Stimulated activated CD8-positive, alpha-beta memory T cell treated with anti-CD3 and anti-CD28 coated beads, Interleukin-15, amount 100 ng/mL, for 4 hours (primary cell): ENCODE data around the gene MAML3.

Source experiments
- DNase-seq, 2 donors: peaks; one replicate each; pipeline ENCODE4 v3.0.0-alpha.2; 2020; ENCODE audit warnings: low read depth in 2 of 2

MAML3 gene

GRCh38 chr4:139813881-139814280 lies 340.1 kb downstream of the MAML3 start:
- no peak for DNase-seq

GRCh38 chr4:139810710-139811109 lies 343.3 kb downstream of the MAML3 start:
- DNase-seq, result no peak

GRCh38 chr4:139809757-139810140 lies 344.2 kb downstream of the MAML3 start:
- no peak for DNase-seq

- no peak for DNase-seq
These were observed 344.9 kb downstream of the MAML3 start for GRCh38 chr4:139808808-139809756.

- DNase-seq, result no peak
These were observed 345.6 kb downstream of the MAML3 start for GRCh38 chr4:139808381-139808807.

GRCh38 chr4:139807483-139807882 lies 346.5 kb downstream of the MAML3 start:
- DNase-seq, result no peak

GRCh38 chr4:139806929-139807328 lies 347.1 kb downstream of the MAML3 start:
- no peak for DNase-seq

- DNase-seq, result no peak
These were observed 351.1 kb downstream of the MAML3 start for GRCh38 chr4:139802931-139803330.

GRCh38 chr4:139802488-139802887 lies 351.5 kb downstream of the MAML3 start:
- no peak for DNase-seq

- no peak for DNase-seq
These were observed 352.1 kb downstream of the MAML3 start for GRCh38 chr4:139801895-139802294.

- no peak for DNase-seq
These were observed 353.9 kb downstream of the MAML3 start for GRCh38 chr4:139800082-139800481.

- DNase-seq, result no peak
These were observed 354.4 kb downstream of the MAML3 start for GRCh38 chr4:139799615-139800014.

- no peak for DNase-seq
These were observed 355.5 kb downstream of the MAML3 start for GRCh38 chr4:139798456-139798855.

- DNase-seq, result no peak
These were observed 356.7 kb downstream of the MAML3 start for GRCh38 chr4:139797287-139797686.

- no peak for DNase-seq
These were observed 358.3 kb downstream of the MAML3 start for GRCh38 chr4:139795527-139796314.

- no peak for DNase-seq
These were observed 359.6 kb downstream of the MAML3 start for GRCh38 chr4:139794158-139794954.

GRCh38 chr4:139791681-139792080 lies 362.3 kb downstream of the MAML3 start:
- DNase-seq, result no peak

- DNase-seq, result no peak
These were observed 363.7 kb downstream of the MAML3 start for GRCh38 chr4:139790291-139790690.

GRCh38 chr4:139789096-139789654 lies 364.8 kb downstream of the MAML3 start:
- DNase-seq, result no peak

- no peak for DNase-seq
These were observed 367.3 kb downstream of the MAML3 start for GRCh38 chr4:139786494-139787354.

- DNase-seq, result no peak
These were observed 368.6 kb downstream of the MAML3 start for GRCh38 chr4:139785356-139785755.
